Motor neuron (in vitro differentiated cells): ENCODE results near the gene SPAG9. TPM values are rescaled to one million over a fixed set of nuclear protein-coding genes. Genes with fewer than 3 reads are reported as not detected.

Experiments
- ATAC-seq, 8 experiments: fragments of 200-7000 bp; cut with Tn5 transposase; replicated peaks in 6 of 8; 2 replicates each; pipeline ENCODE4 v1.8.0; 2021; ENCODE audit warnings: mild to moderate bottlenecking in 8 of 8, moderate library complexity in 8 of 8
- H3K27ac ChIP-seq, 2 donors: fragments of 250-450 bp; sonication (Bioruptor Pico); 2 replicates each; pipeline ENCODE4 v1.9.0; 2021; ENCODE audit warnings: antibody characterized with exemption in 2 of 2, mild to moderate bottlenecking in 2 of 2, moderate library complexity in 1 of 2
- H3K4me1 ChIP-seq, 2 donors: fragments of 250-450 bp; sonication (Bioruptor Pico); replicated peaks in 1 of 2; 2 replicates each; pipeline ENCODE4 v1.6.1; 2021; ENCODE audit warnings: antibody characterized with exemption in 2 of 2, mild to moderate bottlenecking in 2 of 2, moderate library complexity in 1 of 2
- H3K4me3 ChIP-seq, 5 donors: fragments of 250-450 bp; sonication (Bioruptor Pico); 2 replicates each; pipeline ENCODE4 v1.9.0; 2021; ENCODE audit warnings: antibody characterized with exemption in 5 of 5, mild to moderate bottlenecking in 5 of 5, moderate library complexity in 4 of 5
- WGBS, 10 experiments: fragments of 450-650 bp; shearing (Covaris generic); methylation state at CpG; one replicate each; pipeline ENCODE4 v1.0.0; 2022; 5-methylcytosine and 5-hydroxymethylcytosine counted together
- in situ Hi-C, 9 experiments: fragments of 400-800 bp; cut with MboI; loops; one replicate each; pipeline ENCODE4 v1.15.0; 2021; ENCODE audit warnings: low sequenced_read_pairs in 9 of 9, low pct_unique_long_range_greater_than_20kb in 2 of 9; ENCODE audit not compliant: unreplicated experiment in 9 of 9
- total RNA-seq, 8 experiments: library from RNA; unstranded; fragments of 300-600 nt; gene quantifications; 2 replicates each; pipeline versions ENCODE4 v1.2.3 to v1.2.4, GENCODE V29; 2022

SPAG9 gene
- total RNA-seq, 8 experiments from 2014 or later: 94.7 to 214 (median 139) TPM

GRCh38 chr17:50956750-50957523, 163.7 kb downstream of the SPAG9 start:
- in situ Hi-C loops: loop anchor here in 7 of 9 experiments (10.0 to 25.0 kb wide), 4 partner anchors 92 to 172 kb away; partner anchors contain the start of gene TOB1 (in 6 of the 7)
- peaks cover 23 to 27% of the 10 kb centered on the region in 2 donors for H3K4me1 ChIP-seq
- H3K27ac ChIP-seq: no peak overlapping the region
- peak; percentile 18 to 68 (median 49) for ATAC-seq
- WGBS, 10 experiments: 18 to 83% (median 44%) methylated on average over 1 to 6 of the region's 13 CpGs; no CpG with 5 or more reads in 1 of the 10 experiments
- H3K4me3 ChIP-seq: no peak overlapping the region

- in situ Hi-C loops: loop anchor here in 7 of 9 experiments (10.0 to 25.0 kb wide), 4 partner anchors 92 to 172 kb away; partner anchors contain the start of gene TOB1 (in 6 of the 7)
- 40 to 81% (median 65%) methylated on average over 1 to 3 of the region's 4 CpGs; no CpG with 5 or more reads in 6 of the 10 experiments for WGBS, 10 experiments
- peaks cover 23 to 27% of the 10 kb centered on the region in 2 donors for H3K4me1 ChIP-seq
- ATAC-seq: no peak
- H3K4me3 ChIP-seq: no peak overlapping the region
- H3K27ac ChIP-seq: no peak overlapping the region
These were observed 164.3 kb downstream of the SPAG9 start for GRCh38 chr17:50956409-50956749.

GRCh38 chr17:50955667-50956120, 165.0 kb downstream of the SPAG9 start:
- Histone ChIP-seq H3K4me1 (peaks cover 23 to 29% of the 10 kb centered on the region in 2 donors), H3K27ac (no peak overlapping the region), H3K4me3 (no peak overlapping the region)
- WGBS, 10 experiments: 79 to 100% (median 90%) methylated on average over 2 to 7 of the region's 8 CpGs
- in situ Hi-C loops: loop anchor here in 7 of 9 experiments (10.0 to 25.0 kb wide), 4 partner anchors 91 to 171 kb away; partner anchors contain the start of gene TOB1 (in 6 of the 7)
- ATAC-seq: no peak

- no peak for ATAC-seq
- Histone ChIP-seq H3K27ac (peak overlapping the region; percentile 29 to 67), H3K4me1 (peaks cover 26 to 35% of the 10 kb centered on the region in 2 donors), H3K4me3 (no peak overlapping the region)
- 60 to 93% (median 89%) methylated on average over 2 to 4 of the region's 8 CpGs; no CpG with 5 or more reads in 7 of the 10 experiments for WGBS, 10 experiments
- in situ Hi-C loops: loop anchor here in 7 of 9 experiments (10.0 to 25.0 kb wide), 4 partner anchors 90 to 170 kb away; partner anchors contain the start of gene TOB1 (in 6 of the 7)
These were observed 165.5 kb downstream of the SPAG9 start for GRCh38 chr17:50955160-50955559.

- Histone ChIP-seq H3K4me3 (no peak overlapping the region), H3K27ac (peak overlapping the region; percentile 29 to 67), H3K4me1 (peaks cover 31 to 40% of the 10 kb centered on the region in 2 donors)
- peak in 3 of 8 experiments; percentile 8 to 27 (median 25) for ATAC-seq
- WGBS, 10 experiments: 91 to 93% methylated on average over 2 to 4 of the region's 8 CpGs; no CpG with 5 or more reads in 8 of the 10 experiments
- in situ Hi-C loops: loop anchor here in 7 of 9 experiments (10.0 to 25.0 kb wide), 4 partner anchors 90 to 170 kb away; partner anchors contain the start of gene TOB1 (in 6 of the 7)
These were observed 166.0 kb downstream of the SPAG9 start for GRCh38 chr17:50954641-50955121.

- 25 to 100% (median 80%) methylated on average over 1 to 7 of the region's 17 CpGs; no CpG with 5 or more reads in 4 of the 10 experiments for WGBS, 10 experiments
- Histone ChIP-seq H3K27ac (peak overlapping the region; percentile 39 to 67), H3K4me1 (peaks cover 38 to 46% of the 10 kb centered on the region in 2 donors), H3K4me3 (no peak overlapping the region)
- peak in 7 of 8 experiments; percentile 17 to 82 (median 77) for ATAC-seq
- in situ Hi-C loops: loop anchor here in 7 of 9 experiments (10.0 to 25.0 kb wide), 4 partner anchors 89 to 169 kb away; partner anchors contain the start of gene TOB1 (in 6 of the 7)
These were observed 166.7 kb downstream of the SPAG9 start for GRCh38 chr17:50953831-50954601.

GRCh38 chr17:50953518-50953830, 167.2 kb downstream of the SPAG9 start:
- ATAC-seq: no peak
- in situ Hi-C loops: loop anchor here in 7 of 9 experiments (10.0 to 25.0 kb wide), 4 partner anchors 89 to 169 kb away; partner anchors contain the start of gene TOB1 (in 6 of the 7)
- WGBS, 10 experiments: 40 to 100% (median 85%) methylated on average over 1 to 4 of the region's 5 CpGs; no CpG with 5 or more reads in 1 of the 10 experiments
- Histone ChIP-seq H3K4me3 (no peak overlapping the region), H3K27ac (peak overlapping the region in 1 of 2 donors; percentile 67), H3K4me1 (peaks cover 38 to 47% of the 10 kb centered on the region in 2 donors)

- in situ Hi-C loops: loop anchor here in 7 of 9 experiments (10.0 to 25.0 kb wide), 4 partner anchors 88 to 168 kb away; partner anchors contain the start of gene TOB1 (in 6 of the 7)
- Histone ChIP-seq H3K27ac (no peak overlapping the region), H3K4me1 (peaks cover 38 to 47% of the 10 kb centered on the region in 2 donors), H3K4me3 (no peak overlapping the region)
- no peak for ATAC-seq
- WGBS, 10 experiments: 50 to 100% (median 80%) methylated on average over 1 to 3 of the region's 6 CpGs; no CpG with 5 or more reads in 1 of the 10 experiments
These were observed 167.8 kb downstream of the SPAG9 start for GRCh38 chr17:50952889-50953288.

- in situ Hi-C loops: loop anchor here in 7 of 9 experiments (10.0 to 25.0 kb wide), 4 partner anchors 87 to 167 kb away; partner anchors contain the start of gene TOB1 (in 6 of the 7)
- 20 to 94% (median 55%) methylated on average over 1 to 3 of the region's 5 CpGs; no CpG with 5 or more reads in 7 of the 10 experiments for WGBS, 10 experiments
- ATAC-seq: peak in 2 of 8 experiments; percentile 0 to 51
These were observed 168.7 kb downstream of the SPAG9 start for GRCh38 chr17:50952013-50952412.

GRCh38 chr17:50949989-50950877, 170.4 kb downstream of the SPAG9 start:
- Histone ChIP-seq H3K4me1 (peaks cover 35 to 43% of the 10 kb centered on the region in 2 donors), H3K27ac (peak overlapping the region in 1 of 2 donors; percentile 28), H3K4me3 (no peak overlapping the region)
- ATAC-seq: peak; percentile 61 to 87 (median 78)
- in situ Hi-C loops: loop anchor here in 8 of 9 experiments (10.0 to 25.0 kb wide), 4 partner anchors 85 to 165 kb away; partner anchors contain the start of gene TOB1 (in 6 of the 8)
- 0 to 30% (median 20%) methylated on average over 1 to 16 of the region's 26 CpGs; no CpG with 5 or more reads in 3 of the 10 experiments for WGBS, 10 experiments

More at GRCh38 chr17:50952013-50952412, 168.7 kb downstream of the SPAG9 start:
- no peak overlapping the region for H3K27ac ChIP-seq
- H3K4me1 ChIP-seq: peaks cover 38 to 47% of the 10 kb centered on the region in 2 donors
- no peak overlapping the region for H3K4me3 ChIP-seq
